ENCODE results near the gene ROBO1.

ROBO1 gene

GRCh38 chr3:79041621-79042020 lies 726.2 kb downstream of the ROBO1 start:
- no peak for DNase-seq

GRCh38 chr3:79040701-79041100 lies 727.1 kb downstream of the ROBO1 start:
- no peak for DNase-seq

- no peak for DNase-seq
These were observed 727.7 kb downstream of the ROBO1 start for GRCh38 chr3:79040091-79040490.

GRCh38 chr3:79039192-79039591 lies 728.6 kb downstream of the ROBO1 start:
- DNase-seq, result no peak

- no peak for DNase-seq
These were observed 729.2 kb downstream of the ROBO1 start for GRCh38 chr3:79038636-79039035.

- DNase-seq, result no peak
These were observed 729.7 kb downstream of the ROBO1 start for GRCh38 chr3:79038057-79038456.

GRCh38 chr3:79032686-79033318 lies 735.0 kb downstream of the ROBO1 start:
- DNase-seq, result no peak

- no peak for DNase-seq
These were observed 737.6 kb downstream of the ROBO1 start for GRCh38 chr3:79030157-79030556.

GRCh38 chr3:79028916-79029315 lies 738.9 kb downstream of the ROBO1 start:
- DNase-seq, result no peak

GRCh38 chr3:79027593-79027992 lies 740.2 kb downstream of the ROBO1 start:
- DNase-seq, result no peak

GRCh38 chr3:79019924-79020173 lies 747.9 kb downstream of the ROBO1 start:
- DNase-seq, result no peak

GRCh38 chr3:79019137-79019923 lies 748.5 kb downstream of the ROBO1 start:
- DNase-seq, result no peak

GRCh38 chr3:79018671-79019136 lies 749.1 kb downstream of the ROBO1 start:
- no peak for DNase-seq

GRCh38 chr3:79018265-79018664 lies 749.5 kb downstream of the ROBO1 start:
- DNase-seq, result no peak

GRCh38 chr3:79016587-79017376 lies 751.0 kb downstream of the ROBO1 start:
- no peak for DNase-seq

GRCh38 chr3:79015854-79016253 lies 751.9 kb downstream of the ROBO1 start:
- DNase-seq, result no peak

- no peak for DNase-seq
These were observed 754.8 kb downstream of the ROBO1 start for GRCh38 chr3:79012946-79013362.

- DNase-seq, result no peak
These were observed 755.3 kb downstream of the ROBO1 start for GRCh38 chr3:79012530-79012913.

- DNase-seq, result no peak
These were observed 755.8 kb downstream of the ROBO1 start for GRCh38 chr3:79011821-79012529.

- DNase-seq, result no peak
These were observed 757.9 kb downstream of the ROBO1 start for GRCh38 chr3:79009861-79010260.

GRCh38 chr3:79006077-79006476 lies 761.7 kb downstream of the ROBO1 start:
- no peak for DNase-seq

GRCh38 chr3:79005084-79005483 lies 762.7 kb downstream of the ROBO1 start:
- no peak for DNase-seq

GRCh38 chr3:79003994-79004393 lies 763.8 kb downstream of the ROBO1 start:
- DNase-seq, result no peak

Measured in stimulated activated CD4-positive, alpha-beta T cell treated with anti-CD3 and anti-CD28 coated beads, Interleukin-2, amount 100 ng/mL, for 48 hours (primary cell).